ENCODE data around the gene BCAR1.
A peak's percentile ranks its signal among the peaks of the same experiment; 100 is the strongest.
"Not testable (repeated sequence)": the region's sequence is repeated elsewhere in the genome, so short reads cannot be mapped to it uniquely, and the experiment has no call there.

The BCAR1 gene

GRCh38 chr16:75256696-75257343 lies 5.4 kb upstream of the BCAR1 start:
- no peak overlapping the region for H3K27ac ChIP-seq
- DNase-seq (ENCODE audit: low read depth, low spot score) = no peak

GRCh38 chr16:75256059-75256571 lies 4.7 kb upstream of the BCAR1 start:
- no peak for DNase-seq (ENCODE audit: low read depth, low spot score)
- no peak overlapping the region for H3K27ac ChIP-seq

GRCh38 chr16:75254359-75254837 lies 3.0 kb upstream of the BCAR1 start:
- no peak overlapping the region for H3K27ac ChIP-seq
- DNase-seq (ENCODE audit: low read depth, low spot score) = no peak

- no peak for DNase-seq (ENCODE audit: low read depth, low spot score)
Measured at GRCh38 chr16:75252946-75253911, 1.8 kb upstream of the BCAR1 start.

GRCh38 chr16:75252049-75252864 lies 833 bp upstream of the BCAR1 start:
- no peak for DNase-seq (ENCODE audit: low read depth, low spot score)
- peak overlapping the region; percentile 87 for H3K27ac ChIP-seq

More at GRCh38 chr16:75252946-75253911, 1.8 kb upstream of the BCAR1 start:
- no peak overlapping the region for H3K27ac ChIP-seq

GRCh38 chr16:75250809-75251279 lies 580 bp downstream of the BCAR1 start:
- H3K27ac ChIP-seq = peak overlapping the region; percentile 87
- DNase-seq (ENCODE audit: low read depth, low spot score) = no peak

GRCh38 chr16:75250089-75250808 lies 1.2 kb downstream of the BCAR1 start:
- peak overlapping the region; percentile 87 for H3K27ac ChIP-seq

GRCh38 chr16:75249441-75249840 lies 2.0 kb downstream of the BCAR1 start:
- peak overlapping the region; percentile 87 for H3K27ac ChIP-seq
- no peak for DNase-seq (ENCODE audit: low read depth, low spot score)

More at GRCh38 chr16:75250089-75250808, 1.2 kb downstream of the BCAR1 start:
- no peak for DNase-seq (ENCODE audit: low read depth, low spot score)

- H3K27ac ChIP-seq = peak overlapping the region; percentile 87
- no peak for DNase-seq (ENCODE audit: low read depth, low spot score)
Measured at GRCh38 chr16:75248536-75249380, 2.7 kb downstream of the BCAR1 start.

- peak overlapping the region; percentile 87 for H3K27ac ChIP-seq
- no peak for DNase-seq (ENCODE audit: low read depth, low spot score)
Measured at GRCh38 chr16:75248142-75248535, 3.3 kb downstream of the BCAR1 start.

- H3K27ac ChIP-seq = peak overlapping the region; percentile 87
- DNase-seq (ENCODE audit: low read depth, low spot score) = no peak
Measured at GRCh38 chr16:75247249-75247648, 4.2 kb downstream of the BCAR1 start.

- no peak for DNase-seq (ENCODE audit: low read depth, low spot score)
- H3K27ac ChIP-seq = peak overlapping the region; percentile 87
Measured at GRCh38 chr16:75246504-75247205, 4.8 kb downstream of the BCAR1 start.

- no peak for DNase-seq (ENCODE audit: low read depth, low spot score)
- peak overlapping the region; percentile 87 for H3K27ac ChIP-seq
Measured at GRCh38 chr16:75244844-75245758, 6.3 kb downstream of the BCAR1 start.

GRCh38 chr16:75244225-75244809 lies 7.1 kb downstream of the BCAR1 start:
- H3K27ac ChIP-seq = peak overlapping the region; percentile 87
- no peak for DNase-seq (ENCODE audit: low read depth, low spot score)

- no peak for DNase-seq (ENCODE audit: low read depth, low spot score)
- peak overlapping the region; percentile 87 for H3K27ac ChIP-seq
Measured at GRCh38 chr16:75243667-75244224, 7.7 kb downstream of the BCAR1 start.

- not testable (repeated sequence) for H3K27ac ChIP-seq; DNase-seq (ENCODE audit: low read depth, low spot score)
Measured at GRCh38 chr16:75242436-75243078, 8.9 kb downstream of the BCAR1 start.
